Chondrocyte (in vitro differentiated cells): ENCODE measurements around the gene TYR. TPM values are rescaled to one million over a fixed set of nuclear protein-coding genes. Genes with fewer than 3 reads are reported as not detected.

Experiments used
- DNase-seq: peaks from one replicate; pipeline ENCODE4 v3.0.0; 2021; ENCODE audit warnings: mixed read lengths, low spot score
- H3K27ac Mint-ChIP-seq: one replicate; pipeline ENCODE4 v1.8.0; 2021; ENCODE audit warnings: mild to moderate bottlenecking, moderate library complexity, mixed read lengths; ENCODE audit not compliant: unreplicated experiment
- H3K27me3 Mint-ChIP-seq: 2 replicates; pipeline ENCODE4 v1.8.0; 2021; ENCODE audit warnings: low read depth, mixed read lengths
- H3K36me3 Mint-ChIP-seq: 2 replicates; pipeline ENCODE4 v1.8.0; 2021; ENCODE audit warnings: low read depth, mixed read lengths
- H3K4me1 Mint-ChIP-seq: 2 replicates; pipeline ENCODE4 v1.8.0; 2021; ENCODE audit warnings: low read depth, mild to moderate bottlenecking, mixed read lengths
- H3K4me3 Mint-ChIP-seq: one replicate; pipeline ENCODE4 v1.8.0; 2021; ENCODE audit warnings: mild to moderate bottlenecking, moderate library complexity, mixed read lengths; ENCODE audit not compliant: unreplicated experiment
- H3K9me3 Mint-ChIP-seq: 2 replicates; pipeline ENCODE4 v1.8.0; 2021; ENCODE audit warnings: low read depth, mixed read lengths
- CTCF ChIP-seq: fragments of 200-600 bp; sonication (generic); IDR thresholded peaks from 2 replicates; pipeline ENCODE4 v1.5.0; 2021; ENCODE audit warnings: antibody characterized with exemption, mild to moderate bottlenecking, moderate library complexity
- total RNA-seq: library from RNA; stranded (reverse); gene quantifications from 3 replicates; pipeline ENCODE4 v1.2.1, GENCODE V29; 2021

TYR gene
- total RNA-seq, 1 donor from 2014 or later, result not detected

GRCh38 chr11:89182773-89183518, 5.3 kb downstream of the TYR start:
- Mint-ChIP-seq H3K27ac (peak overlapping the region; percentile 60), H3K4me1 (peaks cover 27% of the 10 kb centered on the region), H3K27me3 (peaks cover under 1% of the 10 kb centered on the region), H3K36me3 (no peaks in the 10 kb centered on the region), H3K9me3 (no peaks in the 10 kb centered on the region), H3K4me3 (no peak overlapping the region)
- no peak for TF ChIP-seq CTCF
- no peak for DNase-seq

GRCh38 chr11:89184021-89184420, 6.3 kb downstream of the TYR start:
- no peak for DNase-seq
- peaks cover 27% of the 10 kb centered on the region for H3K4me1 Mint-ChIP-seq
- no peak overlapping the region for H3K4me3 Mint-ChIP-seq
- no peaks in the 10 kb centered on the region for H3K36me3 Mint-ChIP-seq
- no peaks in the 10 kb centered on the region for H3K9me3 Mint-ChIP-seq
- no peak overlapping the region for H3K27ac Mint-ChIP-seq
- no peaks in the 10 kb centered on the region for H3K27me3 Mint-ChIP-seq
- no peak for TF ChIP-seq CTCF

DNA sequence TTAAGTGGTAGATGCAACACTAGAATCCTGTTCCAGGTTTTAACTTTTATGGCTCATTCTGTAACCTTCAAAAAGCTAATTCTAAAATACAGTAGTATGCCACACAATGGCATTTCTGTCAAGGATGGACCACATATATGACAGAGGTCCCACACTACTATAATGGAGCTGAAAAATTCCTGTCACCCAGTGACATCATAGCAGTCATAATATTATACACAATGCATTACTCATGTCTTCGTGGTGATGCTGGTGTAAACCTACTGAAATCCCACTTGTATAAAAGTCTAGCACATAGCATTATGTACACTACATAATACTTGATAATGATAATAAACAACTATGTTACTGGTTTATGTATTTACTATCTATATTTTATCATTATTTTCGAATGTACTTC, 12.1 kb downstream of the TYR start:
- TF ChIP-seq CTCF, result no peak
- no peak for DNase-seq
- Mint-ChIP-seq H3K27me3 (peaks cover 2% of the 10 kb centered on the region), H3K9me3 (no peaks in the 10 kb centered on the region), H3K27ac (no peak overlapping the region), H3K4me3 (no peak overlapping the region), H3K4me1 (peaks cover 11% of the 10 kb centered on the region), H3K36me3 (no peaks in the 10 kb centered on the region)

DNA sequence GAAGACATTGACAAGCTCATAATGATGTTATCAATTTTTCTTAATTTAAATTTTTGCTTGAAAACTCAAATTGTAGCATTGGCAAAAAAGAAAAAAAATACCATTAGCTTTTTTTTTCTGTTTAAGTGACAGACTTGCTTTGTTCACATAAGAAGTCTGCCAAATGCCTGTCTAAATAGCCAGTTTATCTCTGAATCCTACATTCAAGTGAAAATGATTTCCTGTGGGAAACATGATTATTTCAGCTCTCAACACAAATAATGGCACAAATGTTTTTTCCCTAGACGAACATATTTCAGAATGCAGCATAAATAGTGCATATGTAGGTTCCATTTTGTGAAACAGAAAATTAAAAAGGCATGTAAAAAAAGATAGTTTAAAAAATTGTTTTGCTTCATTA, 23.5 kb downstream of the TYR start:
- no peaks in the 10 kb centered on the region for H3K36me3 Mint-ChIP-seq
- H3K4me1 Mint-ChIP-seq, result peaks cover 6% of the 10 kb centered on the region
- DNase-seq, result no peak
- H3K4me3 Mint-ChIP-seq, result no peak overlapping the region
- H3K27me3 Mint-ChIP-seq, result peaks cover under 1% of the 10 kb centered on the region
- TF ChIP-seq CTCF, result no peak
- peaks cover 2% of the 10 kb centered on the region for H3K9me3 Mint-ChIP-seq
- H3K27ac Mint-ChIP-seq, result no peak overlapping the region

DNA sequence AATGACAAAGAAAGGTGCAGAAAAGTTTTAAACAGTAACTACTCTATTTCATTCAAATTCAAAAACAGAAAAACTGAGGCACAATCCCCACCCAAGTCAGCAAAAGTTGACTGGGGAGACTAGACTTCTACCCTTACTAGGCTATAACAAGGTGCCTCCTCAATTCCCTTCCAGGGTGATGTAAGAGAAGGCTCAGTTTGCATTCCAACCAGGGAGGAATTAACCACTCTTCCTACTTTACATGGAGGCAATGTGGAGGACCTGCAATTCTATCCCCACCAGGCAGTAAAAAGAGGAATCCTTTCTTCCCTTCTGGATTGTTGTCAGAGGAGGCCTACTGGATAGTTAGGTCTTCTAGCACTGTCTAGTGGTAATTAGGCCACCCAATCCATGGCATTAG, 26.1 kb downstream of the TYR start:
- no peaks in the 10 kb centered on the region for H3K36me3 Mint-ChIP-seq
- no peak for DNase-seq
- H3K4me1 Mint-ChIP-seq, result peaks cover 3% of the 10 kb centered on the region
- no peak for TF ChIP-seq CTCF
- no peak overlapping the region for H3K4me3 Mint-ChIP-seq
- peaks cover 6% of the 10 kb centered on the region for H3K9me3 Mint-ChIP-seq
- H3K27ac Mint-ChIP-seq, result no peak overlapping the region
- H3K27me3 Mint-ChIP-seq, result peaks cover 2% of the 10 kb centered on the region
